Naive B cell (primary cell): ENCODE results near the gene CRIP2. TPM values are rescaled to one million over a fixed set of nuclear protein-coding genes. Genes with fewer than 3 reads are reported as not detected.

Experiments used
- ATAC-seq, 2 donors: fragments of 150-1000 bp; cut with Tn5 transposase; 2 replicates each; pipeline ENCODE4 v1.10.0; 2021; ENCODE audit warnings: low read depth in 2 of 2, mild to moderate bottlenecking in 2 of 2, moderate library complexity in 2 of 2
- DNase-seq: peaks from one replicate; pipeline ENCODE4 v3.0.0; 2022
- H3K27ac Mint-ChIP-seq, 6 donors: one replicate each; pipeline ENCODE4 v1.8.0; 2020 to 2022; ENCODE audit warnings: mild to moderate bottlenecking in 6 of 6, mixed read lengths in 6 of 6, moderate library complexity in 5 of 6, inconsistent platforms in 2 of 6
- H3K27me3 Mint-ChIP-seq, 3 donors: one replicate each; pipeline ENCODE4 v1.8.0; 2021 to 2022; ENCODE audit warnings: mixed read lengths in 3 of 3, mild to moderate bottlenecking in 1 of 3
- H3K36me3 Mint-ChIP-seq, 2 donors: one replicate each; pipeline ENCODE4 v1.8.0; 2020 to 2022; ENCODE audit warnings: mixed read lengths in 2 of 2, inconsistent platforms in 1 of 2, mild to moderate bottlenecking in 1 of 2
- H3K4me1 Mint-ChIP-seq, 3 donors: one replicate each; pipeline ENCODE4 v1.8.0; 2020 to 2022; ENCODE audit warnings: mixed read lengths in 3 of 3, inconsistent platforms in 1 of 3, mild to moderate bottlenecking in 1 of 3, moderate library complexity in 1 of 3
- H3K4me3 Mint-ChIP-seq, 8 donors: one replicate each; pipeline ENCODE4 v1.8.0; 2020 to 2022; ENCODE audit warnings: mild to moderate bottlenecking in 8 of 8, mixed read lengths in 8 of 8, moderate library complexity in 8 of 8, inconsistent platforms in 2 of 8
- H3K9me3 Mint-ChIP-seq, 7 donors: one replicate each; pipeline ENCODE4 v1.8.0; 2020 to 2022; ENCODE audit warnings: mixed read lengths in 7 of 7, mild to moderate bottlenecking in 5 of 7, inconsistent platforms in 2 of 7, moderate library complexity in 1 of 7
- polyA plus RNA-seq, 6 donors: library from polyadenylated mRNA; unstranded; fragments of 300-500 nt; fragmentation: Illumina TruSeq; gene quantifications; one replicate each; pipeline ENCODE4 v1.2.3, GENCODE V29; 2021; ENCODE audit warnings: low read depth in 6 of 6

The CRIP2 gene
- polyA plus RNA-seq, 6 donors from 2014 or later: 2.0 to 27.3 (median 8.4) TPM

DNA sequence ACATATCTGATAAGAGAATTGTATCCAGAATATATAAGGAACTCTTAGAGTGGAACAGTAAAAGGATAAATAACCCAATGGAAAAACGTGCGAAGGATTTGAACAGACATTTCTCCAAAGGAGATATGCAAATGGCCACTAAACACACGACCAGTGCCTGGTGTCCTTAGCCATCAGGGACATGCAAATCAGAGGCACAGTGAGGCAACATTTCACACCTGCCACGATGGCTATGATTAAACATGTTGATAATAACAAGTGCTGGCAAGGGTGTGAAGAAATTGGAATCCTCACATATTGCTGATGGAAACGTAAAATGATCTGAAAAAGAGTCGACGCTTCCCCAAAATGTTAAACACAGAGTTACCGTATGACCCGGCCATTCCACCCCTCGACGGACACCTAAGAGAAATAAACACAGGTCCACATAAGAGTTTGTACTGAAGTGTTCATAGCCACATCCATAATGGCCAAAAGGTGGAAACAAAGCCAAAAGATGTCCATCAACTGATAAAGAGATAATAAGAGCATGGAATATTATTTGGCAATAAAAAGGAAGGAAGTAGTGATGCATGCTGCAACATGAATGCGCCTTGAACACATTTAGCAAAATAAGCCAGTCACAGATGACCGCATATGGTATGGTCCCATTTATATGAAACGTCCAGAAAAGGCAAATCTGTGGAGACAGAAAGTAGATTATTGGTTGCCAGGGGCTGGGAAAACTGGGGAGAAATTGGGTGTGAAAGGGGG lies 45.5 kb downstream of the CRIP2 start:
- no peak for DNase-seq
- ATAC-seq: no peak
- Mint-ChIP-seq H3K4me3 (peak overlapping the region in 1 of 8 donors; percentile 37), H3K36me3 (no peaks in the 10 kb centered on the region), H3K27ac (no peak overlapping the region), H3K9me3 (peaks cover 0 to 6% (median 0%) of the 10 kb centered on the region in 7 donors), H3K4me1 (peaks cover 0 to 7% (median 4%) of the 10 kb centered on the region in 3 donors), H3K27me3 (peaks cover 19 to 35% (median 33%) of the 10 kb centered on the region in 3 donors)

DNA sequence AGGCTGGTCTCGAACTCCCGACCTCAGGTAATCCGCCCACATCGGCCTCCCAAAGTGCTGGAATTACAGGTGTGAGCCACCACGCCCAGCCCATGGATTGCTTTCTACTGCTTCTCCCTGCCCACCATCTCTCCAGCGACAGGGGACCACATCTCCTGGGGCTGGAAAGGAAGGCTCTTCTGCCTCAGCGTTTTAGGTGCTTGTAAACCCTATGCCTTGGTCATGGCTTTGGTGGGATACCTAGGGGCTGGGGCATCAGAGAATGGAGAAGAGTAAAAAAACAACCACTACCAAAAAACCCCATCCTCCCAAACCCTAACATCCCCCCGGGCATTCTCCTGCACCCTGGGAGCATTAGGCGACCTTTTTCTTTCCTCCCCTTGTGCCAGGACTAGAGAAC lies 50.7 kb downstream of the CRIP2 start:
- Mint-ChIP-seq H3K36me3 (no peaks in the 10 kb centered on the region), H3K9me3 (peaks cover 0 to 1% (median 0%) of the 10 kb centered on the region in 7 donors), H3K27me3 (peaks cover 10 to 27% (median 15%) of the 10 kb centered on the region in 3 donors), H3K4me3 (peak overlapping the region; percentile 12 to 88 (median 62)), H3K27ac (peak overlapping the region in 1 of 6 donors; percentile 32), H3K4me1 (peaks cover 8 to 24% (median 24%) of the 10 kb centered on the region in 3 donors)
- DNase-seq: no peak
- no peak for ATAC-seq

DNA sequence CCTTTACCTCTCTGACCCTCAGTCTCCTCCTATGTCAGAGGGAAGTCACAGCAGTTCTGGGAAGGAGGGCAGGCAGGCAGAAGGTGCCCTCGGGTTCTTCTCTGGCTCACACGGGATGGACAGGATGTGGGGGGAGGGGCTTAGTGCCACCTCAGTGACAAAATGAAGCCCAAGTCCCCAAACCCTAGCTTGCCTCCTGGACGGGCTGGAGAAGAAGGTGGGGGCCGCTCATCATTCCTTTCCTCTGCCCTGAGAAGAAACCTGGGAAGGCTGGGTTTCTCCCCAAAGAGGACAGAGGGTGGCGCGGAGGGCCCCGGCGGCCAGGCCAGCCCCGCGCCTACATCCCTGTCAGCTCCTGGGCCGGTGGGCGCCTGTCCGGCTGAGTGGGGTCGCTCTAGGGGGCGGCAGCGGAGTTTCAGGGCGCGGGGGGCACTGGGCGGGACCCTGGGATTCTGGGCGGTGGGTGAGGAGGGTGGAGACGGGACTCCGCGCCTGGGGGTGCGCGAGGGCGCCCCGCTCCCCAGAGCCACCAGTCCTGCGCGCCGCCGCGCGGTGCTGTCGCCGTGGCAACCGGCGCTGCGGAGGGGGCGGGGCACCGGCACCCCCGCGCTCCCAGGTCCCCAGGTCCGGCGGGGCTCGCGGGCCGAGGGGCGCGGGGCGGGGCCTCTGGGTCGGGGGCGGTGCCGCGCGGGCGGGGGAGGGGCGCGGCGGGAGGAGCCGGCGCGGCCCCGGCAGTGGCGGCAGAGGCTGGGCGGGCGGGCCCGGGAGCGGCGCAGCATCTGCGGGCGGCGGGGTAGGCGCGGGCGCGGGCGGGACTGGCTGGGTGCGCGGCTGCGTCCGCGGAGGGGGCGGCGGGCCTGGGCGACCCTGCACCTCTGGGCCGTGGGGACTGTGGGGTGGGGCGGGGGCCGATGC lies 51.5 kb downstream of the CRIP2 start, which contains the start of gene TMEM121:
TMEM121 (plus strand) TSS at position 723 of the 915 bp plus-strand sequence. CDS start 2,252 bp downstream, outside the sequence.
- H3K9me3 Mint-ChIP-seq: peaks cover 0 to 1% (median 0%) of the 10 kb centered on the region in 7 donors
- H3K27me3 Mint-ChIP-seq: peaks cover 8 to 23% (median 12%) of the 10 kb centered on the region in 3 donors
- peak within 1 kb of the TSS; percentile 58 to 88 (median 82) for H3K4me3 Mint-ChIP-seq
- no peaks in the 10 kb centered on the region for H3K36me3 Mint-ChIP-seq
- ATAC-seq: peak; percentile 19 to 32
- DNase-seq: peak; percentile 32
- H3K4me1 Mint-ChIP-seq: peaks cover 8 to 31% (median 30%) of the 10 kb centered on the region in 3 donors
- H3K27ac Mint-ChIP-seq: peak within 1 kb of the TSS in 4 of 6 donors; percentile 34 to 85 (median 70)

DNA sequence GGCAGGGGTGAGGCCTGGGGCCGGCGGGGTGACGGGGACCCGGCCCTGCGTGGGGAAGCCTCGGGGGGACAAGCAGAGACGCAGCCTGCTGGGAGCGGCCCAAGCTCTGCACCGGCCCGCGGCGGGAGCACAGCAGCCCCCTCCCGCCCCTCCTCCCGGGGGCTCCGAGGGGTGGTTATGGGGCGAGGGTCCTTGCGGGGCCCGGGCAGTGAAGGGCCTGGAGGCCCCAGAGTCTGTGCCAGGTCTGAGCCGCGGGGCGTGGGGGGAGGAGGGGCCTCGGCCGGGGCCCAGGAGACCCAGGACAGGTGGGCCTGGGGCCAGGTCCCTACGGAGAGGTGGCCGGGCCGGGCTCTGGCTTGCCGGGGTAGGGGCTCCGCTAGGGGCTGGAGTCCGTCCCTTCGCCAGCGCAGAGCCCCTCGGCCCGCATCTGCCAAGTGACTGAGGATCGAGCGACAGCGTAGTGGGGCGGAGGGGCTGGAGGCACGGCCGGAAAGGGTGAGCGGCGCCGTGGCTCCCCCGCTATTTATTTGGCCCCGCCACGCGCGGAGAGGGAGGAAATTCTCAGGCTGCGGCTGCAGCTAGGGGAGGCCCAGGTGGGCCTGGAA lies 52.3 kb downstream of the CRIP2 start:
- no peaks in the 10 kb centered on the region for H3K36me3 Mint-ChIP-seq
- peaks cover 0 to 1% (median 0%) of the 10 kb centered on the region in 7 donors for H3K9me3 Mint-ChIP-seq
- H3K4me1 Mint-ChIP-seq: peaks cover 14 to 38% (median 29%) of the 10 kb centered on the region in 3 donors
- ATAC-seq: no peak
- H3K4me3 Mint-ChIP-seq: peak overlapping the region; percentile 42 to 88 (median 82)
- H3K27ac Mint-ChIP-seq: peak overlapping the region in 3 of 6 donors; percentile 34 to 85 (median 64)
- H3K27me3 Mint-ChIP-seq: peaks cover 8 to 19% (median 12%) of the 10 kb centered on the region in 3 donors
- DNase-seq: no peak

DNA sequence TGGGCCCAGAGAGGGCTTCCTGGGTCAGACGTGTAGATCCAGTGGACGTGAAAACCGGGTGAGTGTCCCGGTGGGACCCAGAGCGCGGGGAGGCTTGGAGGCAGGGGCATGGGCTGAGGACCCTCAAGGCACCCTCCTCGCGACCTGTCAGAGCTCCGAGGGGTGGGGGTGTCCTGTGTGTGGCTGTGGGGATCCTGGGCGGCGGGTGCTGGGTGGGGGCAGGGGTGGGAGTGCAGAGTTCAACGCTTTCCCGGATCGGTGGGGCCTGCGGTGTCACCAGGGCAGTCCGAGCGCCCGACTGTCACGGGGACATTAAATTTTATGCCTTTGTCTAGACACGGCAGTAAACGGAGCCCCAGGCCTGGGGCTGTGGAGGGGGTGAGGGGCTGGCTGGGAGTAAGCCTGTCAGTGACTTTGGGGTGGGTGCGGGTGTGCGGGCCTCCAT lies 52.8 kb downstream of the CRIP2 start:
- peaks cover 0 to 1% (median 0%) of the 10 kb centered on the region in 7 donors for H3K9me3 Mint-ChIP-seq
- peak overlapping the region in 7 of 8 donors; percentile 56 to 88 (median 82) for H3K4me3 Mint-ChIP-seq
- H3K4me1 Mint-ChIP-seq: peaks cover 19 to 43% (median 33%) of the 10 kb centered on the region in 3 donors
- H3K36me3 Mint-ChIP-seq: no peaks in the 10 kb centered on the region
- peak overlapping the region in 2 of 6 donors; percentile 64 to 85 for H3K27ac Mint-ChIP-seq
- no peak for DNase-seq
- no peak for ATAC-seq
- peaks cover 8 to 14% (median 12%) of the 10 kb centered on the region in 3 donors for H3K27me3 Mint-ChIP-seq

DNA sequence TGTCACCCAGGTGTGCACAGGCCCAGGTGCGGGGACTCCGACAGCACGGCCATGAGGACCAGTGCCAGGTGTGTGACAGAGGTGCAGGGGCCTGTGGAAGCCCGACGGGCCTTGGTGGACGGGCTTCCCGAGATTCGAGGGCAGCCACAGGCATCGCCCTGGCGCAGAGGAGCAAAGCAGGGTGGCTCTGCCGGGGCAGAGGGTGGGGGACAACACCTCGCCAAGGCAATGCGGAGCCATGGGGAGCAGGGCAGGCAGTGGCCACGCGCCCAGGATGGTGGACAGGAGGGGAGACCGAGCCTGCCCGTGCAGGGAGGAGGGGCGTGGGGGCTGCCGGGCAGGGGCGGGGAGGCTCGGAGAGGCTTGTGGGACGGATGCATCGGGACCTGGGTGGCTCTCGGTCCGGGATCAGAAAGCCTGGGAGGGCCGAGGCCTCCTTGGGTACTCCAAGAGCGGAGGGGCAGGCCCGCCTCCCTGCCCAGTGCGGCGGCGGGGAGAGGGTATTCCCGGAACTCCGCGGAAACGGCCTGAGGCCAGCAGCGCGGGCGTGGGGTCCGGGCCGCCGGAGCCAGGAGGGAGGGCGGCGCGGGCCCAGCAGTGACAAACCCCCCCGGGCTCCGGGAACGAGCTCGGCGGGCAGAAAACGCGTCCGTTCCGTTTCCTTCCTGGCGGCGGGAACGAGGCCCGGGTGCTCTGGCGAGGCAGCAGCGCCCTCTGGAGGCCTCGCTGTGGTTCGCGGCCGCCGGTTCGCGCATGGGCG lies 53.4 kb downstream of the CRIP2 start:
- ATAC-seq (peak; percentile 52 to 60), DNase-seq (peak; percentile 79)
- peaks cover 25 to 49% (median 39%) of the 10 kb centered on the region in 3 donors for H3K4me1 Mint-ChIP-seq
- H3K4me3 Mint-ChIP-seq: peak overlapping the region; percentile 56 to 88 (median 82)
- peak overlapping the region in 5 of 6 donors; percentile 16 to 82 (median 49) for H3K27ac Mint-ChIP-seq
- peaks cover 8 to 14% (median 12%) of the 10 kb centered on the region in 3 donors for H3K27me3 Mint-ChIP-seq
- no peaks in the 10 kb centered on the region for H3K36me3 Mint-ChIP-seq
- peaks cover 0 to 1% (median 0%) of the 10 kb centered on the region in 7 donors for H3K9me3 Mint-ChIP-seq

DNA sequence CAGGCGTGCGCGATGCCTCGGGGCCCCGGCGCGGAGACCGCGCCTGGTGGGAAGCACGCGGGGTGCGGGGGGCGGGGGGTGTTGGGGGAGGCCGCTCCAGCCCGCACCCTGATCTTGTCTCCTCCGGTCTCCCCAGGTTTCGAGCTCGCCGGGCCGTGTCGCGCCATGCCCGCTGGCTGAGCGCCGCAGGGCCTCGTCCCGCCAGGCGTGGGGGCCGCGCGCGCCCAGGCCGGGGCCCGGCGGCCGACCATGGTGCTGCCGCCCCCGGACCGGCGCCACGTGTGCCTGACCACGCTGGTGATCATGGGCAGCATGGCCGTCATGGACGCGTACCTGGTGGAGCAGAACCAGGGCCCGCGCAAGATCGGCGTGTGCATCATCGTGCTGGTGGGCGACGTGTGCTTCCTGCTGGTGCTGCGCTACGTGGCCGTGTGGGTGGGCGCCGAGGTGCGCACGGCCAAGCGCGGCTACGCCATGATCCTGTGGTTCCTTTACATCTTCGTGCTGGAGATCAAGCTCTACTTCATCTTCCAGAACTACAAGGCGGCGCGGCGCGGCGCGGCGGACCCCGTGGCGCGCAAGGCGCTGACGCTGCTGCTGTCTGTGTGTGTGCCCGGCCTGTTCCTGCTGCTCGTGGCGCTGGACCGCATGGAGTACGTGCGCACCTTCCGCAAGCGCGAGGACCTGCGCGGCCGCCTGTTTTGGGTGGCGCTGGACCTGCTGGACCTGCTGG lies 54.1 kb downstream of the CRIP2 start:
- Mint-ChIP-seq H3K4me1 (peaks cover 33 to 57% (median 44%) of the 10 kb centered on the region in 3 donors), H3K27ac (peak overlapping the region in 3 of 6 donors; percentile 57 to 85 (median 76)), H3K4me3 (peak overlapping the region; percentile 79 to 88 (median 82)), H3K36me3 (no peaks in the 10 kb centered on the region), H3K9me3 (no peaks in the 10 kb centered on the region), H3K27me3 (peaks cover 5 to 14% (median 8%) of the 10 kb centered on the region in 3 donors)
- DNase-seq (no peak), ATAC-seq (no peak)

DNA sequence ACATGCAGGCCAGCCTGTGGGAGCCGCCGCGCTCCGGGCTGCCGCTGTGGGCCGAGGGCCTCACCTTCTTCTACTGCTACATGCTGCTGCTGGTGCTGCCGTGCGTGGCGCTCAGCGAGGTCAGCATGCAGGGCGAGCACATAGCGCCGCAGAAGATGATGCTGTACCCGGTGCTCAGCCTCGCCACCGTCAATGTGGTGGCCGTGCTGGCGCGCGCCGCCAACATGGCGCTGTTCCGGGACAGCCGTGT lies 54.6 kb downstream of the CRIP2 start:
- Mint-ChIP-seq H3K27me3 (peaks cover 3 to 14% (median 8%) of the 10 kb centered on the region in 3 donors), H3K4me3 (peak overlapping the region; percentile 79 to 88 (median 82)), H3K9me3 (no peaks in the 10 kb centered on the region), H3K27ac (peak overlapping the region in 2 of 6 donors; percentile 57 to 85), H3K36me3 (no peaks in the 10 kb centered on the region), H3K4me1 (peaks cover 38 to 60% (median 49%) of the 10 kb centered on the region in 3 donors)
- ATAC-seq (no peak), DNase-seq (peak; percentile 22)

Other genes with a start within 250 kb of the CRIP2 start
- gene BTBD6, start 226.3 kb upstream of the CRIP2 start, polyA plus RNA-seq: 1 to 10 TPM; 2.9 to 9.4 (median 6.1) TPM
- 1 to 10 TPM; 3.1 to 8.9 (median 6.0) TPM for gene BRF1, start 173.8 kb upstream of the CRIP2 start, polyA plus RNA-seq
- 1 to 10 TPM; 1.3 to 3.7 (median 1.5) TPM for gene PACS2, start 160.1 kb upstream of the CRIP2 start, polyA plus RNA-seq
- under 1 TPM in 3 of 6 donors, not detected in 3; 0.21 to 0.77 (median 0.65) TPM for gene TEX22, start 76.3 kb upstream of the CRIP2 start, polyA plus RNA-seq
- 1 to 10 TPM; 3.3 to 6.3 (median 4.7) TPM for gene MTA1, start 55.0 kb upstream of the CRIP2 start, polyA plus RNA-seq
- 100 to 1,000 TPM; 115 to 495 (median 235) TPM for gene CRIP1, start 12.1 kb downstream of the CRIP2 start, polyA plus RNA-seq
- gene TEDC1, start 16.4 kb downstream of the CRIP2 start, polyA plus RNA-seq: 10 to 100 TPM in 3 of 6 donors, 1 to 10 TPM in 3; 3.5 to 13.6 (median 8.3) TPM
- gene TMEM121, start 51.8 kb downstream of the CRIP2 start, polyA plus RNA-seq: 1 to 10 TPM; 1.4 to 3.3 (median 1.9) TPM